Mesendoderm (in vitro differentiated cells): ENCODE results near the gene EEF1G.
A peak's percentile ranks its signal among the peaks of the same experiment; 100 is the strongest.

ENCODE experiments used
- DNase-seq: peaks from one replicate; pipeline ENCODE4 v3.0.0; 2013
- H2AK5ac ChIP-seq: 2 replicates; pipeline ENCODE4 v1.6.1; 2013; ENCODE audit warnings: low read length, inconsistent platforms
- H2BK120ac ChIP-seq: 2 replicates; pipeline ENCODE4 v1.6.1; 2013; ENCODE audit warnings: low read depth, mild to moderate bottlenecking, low read length, moderate library complexity, mixed read lengths
- H2BK15ac ChIP-seq: replicated peaks from 2 replicates; pipeline ENCODE4 v1.6.1; 2013; ENCODE audit warnings: low read depth, mild to moderate bottlenecking, moderate library complexity
- H2BK5ac ChIP-seq: 2 replicates; pipeline ENCODE4 v1.6.1; 2013; ENCODE audit warnings: low read length, inconsistent platforms
- H3K18ac ChIP-seq: 2 replicates; pipeline ENCODE4 v1.6.1; 2013; ENCODE audit warnings: mild to moderate bottlenecking, low read length, mixed read lengths
- H3K23ac ChIP-seq: one replicate; pipeline ENCODE4 v1.6.1; 2013; ENCODE audit warnings: low read length
- H3K27ac ChIP-seq: 2 replicates; pipeline ENCODE4 v1.5.1; 2013; ENCODE audit warnings: low read depth, mild to moderate bottlenecking, inconsistent platforms, low read length, moderate library complexity
- H3K27me3 ChIP-seq: 2 replicates; pipeline ENCODE4 v1.6.1; 2013; ENCODE audit warnings: low read length, control low read depth, mild to moderate bottlenecking, inconsistent platforms; ENCODE audit not compliant: insufficient read depth, poor library complexity
- H3K36me3 ChIP-seq: 2 replicates; pipeline ENCODE4 v1.6.1; 2013; ENCODE audit warnings: low read length, inconsistent platforms; ENCODE audit not compliant: control insufficient read depth, insufficient read depth
- H3K4ac ChIP-seq: one replicate; pipeline ENCODE4 v1.6.1; 2013; ENCODE audit warnings: low read depth, mild to moderate bottlenecking, low read length, moderate library complexity
- H3K4me1 ChIP-seq: 2 replicates; pipeline ENCODE4 v1.6.1; 2013; ENCODE audit warnings: low read depth, low read length, inconsistent platforms; ENCODE audit not compliant: control insufficient read depth
- H3K4me2 ChIP-seq: 2 replicates; pipeline ENCODE4 v1.6.1; 2013; ENCODE audit warnings: low read length
- H3K4me3 ChIP-seq: 2 replicates; pipeline ENCODE4 v1.5.1; 2013; ENCODE audit warnings: mild to moderate bottlenecking, low read length
- H3K56ac ChIP-seq: one replicate; pipeline ENCODE4 v1.6.1; 2013; ENCODE audit warnings: low read length
- H3K79me1 ChIP-seq: 2 replicates; pipeline ENCODE4 v1.6.1; 2013; ENCODE audit warnings: low read length, inconsistent platforms
- H3K79me2 ChIP-seq: 2 replicates; pipeline ENCODE4 v1.6.1; 2013; ENCODE audit warnings: mild to moderate bottlenecking, low read length; ENCODE audit not compliant: control insufficient read depth, insufficient read depth
- H3K9ac ChIP-seq: 2 replicates; pipeline ENCODE4 v1.6.1; 2013; ENCODE audit warnings: low read length, inconsistent platforms
- H4K5ac ChIP-seq: one replicate; pipeline ENCODE4 v1.6.1; 2013; ENCODE audit warnings: low read length
- H4K8ac ChIP-seq: one replicate; pipeline ENCODE4 v1.6.1; 2013; ENCODE audit warnings: low read depth, mild to moderate bottlenecking, control low read depth, low read length, moderate library complexity
- WGBS: extraction: QIAGEN DNeasy Blood & Tissue Kit; methylation state at CpG from one replicate; pipeline ENCODE4 v1.1.7; 2013; ENCODE audit warnings: low lambda C conversion rate, missing lambda C conversion rate; ENCODE audit not compliant: insufficient coverage; ENCODE audit errors: extremely low coverage; 5-methylcytosine and 5-hydroxymethylcytosine counted together

The EEF1G gene

GRCh38 chr11:62543680-62544444 is 29.8 kb downstream of the EEF1G start:
- no peaks in the 10 kb centered on the region for H3K27me3 ChIP-seq
- DNase-seq, result no peak

GRCh38 chr11:62542750-62543567 is 30.7 kb downstream of the EEF1G start:
- no peak overlapping the region for H3K4ac ChIP-seq

More at GRCh38 chr11:62543680-62544444, 29.8 kb downstream of the EEF1G start:
- H4K8ac ChIP-seq, result no peak overlapping the region
- peak overlapping the region; percentile 94 for H3K9ac ChIP-seq
- H3K36me3 ChIP-seq, result no peaks in the 10 kb centered on the region
- H3K79me1 ChIP-seq, result peaks cover 23% of the 10 kb centered on the region
- peak overlapping the region; percentile 59 for H2AK5ac ChIP-seq
- H3K56ac ChIP-seq, result peak overlapping the region; percentile 99
- no peak overlapping the region for H4K5ac ChIP-seq
- peak overlapping the region; percentile 17 for H3K27ac ChIP-seq
- no peak overlapping the region for H3K4ac ChIP-seq
- peaks cover 10% of the 10 kb centered on the region for H3K4me1 ChIP-seq
- no peak overlapping the region for H2BK15ac ChIP-seq
- no peak overlapping the region for H2BK5ac ChIP-seq
- peaks cover 51% of the 10 kb centered on the region for H3K79me2 ChIP-seq
- WGBS, result no CpG with 5 or more reads among the region's 22 CpGs
- peak overlapping the region; percentile 94 for H3K4me2 ChIP-seq
- H2BK120ac ChIP-seq, result no peak overlapping the region
- peak overlapping the region; percentile 74 for H3K4me3 ChIP-seq
- H3K23ac ChIP-seq, result no peak overlapping the region
- peak overlapping the region; percentile 9 for H3K18ac ChIP-seq

GRCh38 chr11:62542111-62542745 is 31.5 kb downstream of the EEF1G start:
- Histone ChIP-seq H3K79me1 (peaks cover 27% of the 10 kb centered on the region), H3K9ac (peak overlapping the region; percentile 69), H3K18ac (no peak overlapping the region), H3K27ac (no peak overlapping the region), H3K56ac (peak overlapping the region; percentile 82), H4K8ac (no peak overlapping the region), H2BK15ac (no peak overlapping the region), H3K27me3 (no peaks in the 10 kb centered on the region), H3K79me2 (peaks cover 56% of the 10 kb centered on the region), H4K5ac (no peak overlapping the region), H3K36me3 (no peaks in the 10 kb centered on the region), H2AK5ac (peak overlapping the region; percentile 80), H3K4me2 (peak overlapping the region; percentile 30), H3K4me1 (peaks cover 6% of the 10 kb centered on the region), H2BK5ac (peak overlapping the region; percentile 13), H3K4ac (no peak overlapping the region), H2BK120ac (no peak overlapping the region), H3K23ac (peak overlapping the region; percentile 37), H3K4me3 (no peak overlapping the region)
- WGBS, result no CpG with 5 or more reads among the region's 6 CpGs
- no peak for DNase-seq

More at GRCh38 chr11:62542750-62543567, 30.7 kb downstream of the EEF1G start:
- Histone ChIP-seq H3K36me3 (no peaks in the 10 kb centered on the region), H3K18ac (peak overlapping the region; percentile 40), H3K79me1 (peaks cover 27% of the 10 kb centered on the region), H2BK15ac (no peak overlapping the region), H2BK5ac (peak overlapping the region; percentile 13), H4K5ac (no peak overlapping the region), H3K27me3 (no peaks in the 10 kb centered on the region), H3K23ac (peak overlapping the region; percentile 37), H2BK120ac (no peak overlapping the region), H2AK5ac (peak overlapping the region; percentile 80), H3K4me2 (peak overlapping the region; percentile 60), H3K27ac (peak overlapping the region; percentile 17), H3K56ac (peak overlapping the region; percentile 99), H3K4me1 (peaks cover 10% of the 10 kb centered on the region), H3K9ac (peak overlapping the region; percentile 94), H3K4me3 (peak overlapping the region; percentile 1), H3K79me2 (peaks cover 56% of the 10 kb centered on the region), H4K8ac (no peak overlapping the region)
- peak; percentile 88 for DNase-seq
- no CpG with 5 or more reads among the region's 30 CpGs for WGBS

- no peaks in the 10 kb centered on the region for H3K36me3 ChIP-seq
- no peak overlapping the region for H3K4me3 ChIP-seq
- peaks cover 27% of the 10 kb centered on the region for H3K79me1 ChIP-seq
- no peak overlapping the region for H3K4ac ChIP-seq
- H4K8ac ChIP-seq, result no peak overlapping the region
- no peak overlapping the region for H2BK15ac ChIP-seq
- H3K27me3 ChIP-seq, result no peaks in the 10 kb centered on the region
- no peak for DNase-seq
- H3K4me2 ChIP-seq, result no peak overlapping the region
- H3K27ac ChIP-seq, result no peak overlapping the region
- H2AK5ac ChIP-seq, result no peak overlapping the region
- peaks cover 6% of the 10 kb centered on the region for H3K4me1 ChIP-seq
- H2BK5ac ChIP-seq, result no peak overlapping the region
- peak overlapping the region; percentile 32 for H3K23ac ChIP-seq
- no peak overlapping the region for H4K5ac ChIP-seq
- H3K56ac ChIP-seq, result peak overlapping the region; percentile 35
- no peak overlapping the region for H3K18ac ChIP-seq
- peak overlapping the region; percentile 6 for H3K9ac ChIP-seq
- no CpG with 5 or more reads among the region's 16 CpGs for WGBS
- peaks cover 56% of the 10 kb centered on the region for H3K79me2 ChIP-seq
- H2BK120ac ChIP-seq, result no peak overlapping the region
These were observed 32.6 kb downstream of the EEF1G start for GRCh38 chr11:62540804-62541701.
